ENCODE data around the gene CCDC51.

DNA sequence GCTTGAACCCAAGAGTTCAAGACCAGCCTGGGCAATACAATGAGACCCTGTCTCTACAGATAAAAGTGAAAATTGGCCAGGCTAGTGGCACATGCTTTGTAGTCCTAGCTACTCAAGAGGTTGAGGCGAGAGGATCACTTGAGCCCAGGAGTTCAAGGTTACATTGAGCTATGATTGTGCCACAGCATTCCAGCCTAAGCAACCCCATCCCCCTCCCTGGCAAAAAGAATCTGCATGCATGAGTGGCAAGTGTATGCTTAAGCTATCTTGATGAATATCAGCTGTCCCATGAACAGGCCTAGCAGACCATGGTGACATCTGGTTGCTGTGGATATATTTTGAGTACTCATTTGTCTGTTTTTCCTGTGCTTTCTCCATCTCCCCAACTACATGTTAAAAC, 11.4 kb upstream of the CCDC51 start:
- TF ChIP-seq, protein P1, sequence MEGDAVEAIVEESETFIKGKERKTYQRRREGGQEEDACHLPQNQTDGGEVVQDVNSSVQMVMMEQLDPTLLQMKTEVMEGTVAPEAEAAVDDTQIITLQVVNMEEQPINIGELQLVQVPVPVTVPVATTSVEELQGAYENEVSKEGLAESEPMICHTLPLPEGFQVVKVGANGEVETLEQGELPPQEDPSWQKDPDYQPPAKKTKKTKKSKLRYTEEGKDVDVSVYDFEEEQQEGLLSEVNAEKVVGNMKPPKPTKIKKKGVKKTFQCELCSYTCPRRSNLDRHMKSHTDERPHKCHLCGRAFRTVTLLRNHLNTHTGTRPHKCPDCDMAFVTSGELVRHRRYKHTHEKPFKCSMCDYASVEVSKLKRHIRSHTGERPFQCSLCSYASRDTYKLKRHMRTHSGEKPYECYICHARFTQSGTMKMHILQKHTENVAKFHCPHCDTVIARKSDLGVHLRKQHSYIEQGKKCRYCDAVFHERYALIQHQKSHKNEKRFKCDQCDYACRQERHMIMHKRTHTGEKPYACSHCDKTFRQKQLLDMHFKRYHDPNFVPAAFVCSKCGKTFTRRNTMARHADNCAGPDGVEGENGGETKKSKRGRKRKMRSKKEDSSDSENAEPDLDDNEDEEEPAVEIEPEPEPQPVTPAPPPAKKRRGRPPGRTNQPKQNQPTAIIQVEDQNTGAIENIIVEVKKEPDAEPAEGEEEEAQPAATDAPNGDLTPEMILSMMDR (IDR thresholded peaks at IDR 0.05 in 2 of 3, conservative IDR thresholded peaks at IDR 0.05 in 1 of 3; ENCODE audit: borderline replicate concordance in 1 of 3, insufficient read depth in 1 of 3, low read depth in 2 of 3, low read length in 2 of 3), result no peak
- TF ChIP-seq RAD21 (IDR thresholded peaks at IDR 0.05; ENCODE audit: low read depth) (no peak), EZH2phosphoT487 (IDR thresholded peaks at IDR 0.05; ENCODE audit: borderline replicate concordance) (no peak), EZH2 (IDR thresholded peaks at IDR 0.05) (no peak), ZFX (IDR thresholded peaks at IDR 0.05) (no peak)
